Measurements from ENCODE around the gene ACY1.
A peak's percentile ranks its signal among the peaks of the same experiment; 100 is the strongest.

Gene ACY1

DNA sequence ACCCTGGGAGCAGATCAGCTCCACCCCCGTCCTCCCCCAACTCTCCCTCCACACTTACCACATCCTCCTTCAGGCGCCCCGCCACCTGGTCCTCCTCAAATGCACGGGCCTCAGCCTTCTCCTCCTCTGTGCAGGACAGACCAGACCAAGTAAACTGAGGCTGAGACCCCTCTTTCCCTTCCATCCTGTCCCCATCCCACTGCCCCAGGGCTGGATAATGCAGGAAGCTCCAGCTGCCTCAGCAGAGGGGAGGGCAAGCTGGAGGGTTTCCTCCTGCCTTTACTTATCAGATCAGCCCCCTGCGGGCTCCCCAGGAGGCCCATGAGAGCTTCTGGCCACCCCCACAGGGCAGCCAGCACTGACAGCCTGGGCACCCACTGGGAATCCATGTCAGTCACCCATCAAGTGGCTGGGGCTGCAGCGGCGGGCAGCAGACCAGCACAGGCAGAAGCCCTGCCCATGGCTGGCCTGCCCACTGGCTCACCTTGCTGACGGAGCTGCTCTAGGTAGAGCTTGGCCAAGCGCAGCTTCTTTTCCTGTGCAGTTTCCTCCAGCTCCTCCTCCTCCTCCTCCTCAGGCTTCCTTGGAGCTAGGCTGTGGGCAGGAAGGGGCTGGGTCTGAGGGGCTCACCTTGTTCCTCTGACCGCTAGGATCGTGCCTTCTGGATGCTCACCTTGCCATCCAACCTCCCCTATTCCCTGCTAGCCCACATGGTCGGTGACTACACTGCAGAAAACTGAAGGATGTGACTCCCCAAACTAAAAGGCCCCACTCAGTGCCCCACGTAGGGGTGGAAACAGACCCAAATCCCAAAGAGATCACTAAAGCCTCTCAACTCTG is 45.5 kb upstream of the ACY1 start:
- no peak for DNase-seq (ENCODE audit: low read depth)
- H3K4me3 ChIP-seq (ENCODE audit: low read length): no peak overlapping the region
- TF ChIP-seq, protein P1, sequence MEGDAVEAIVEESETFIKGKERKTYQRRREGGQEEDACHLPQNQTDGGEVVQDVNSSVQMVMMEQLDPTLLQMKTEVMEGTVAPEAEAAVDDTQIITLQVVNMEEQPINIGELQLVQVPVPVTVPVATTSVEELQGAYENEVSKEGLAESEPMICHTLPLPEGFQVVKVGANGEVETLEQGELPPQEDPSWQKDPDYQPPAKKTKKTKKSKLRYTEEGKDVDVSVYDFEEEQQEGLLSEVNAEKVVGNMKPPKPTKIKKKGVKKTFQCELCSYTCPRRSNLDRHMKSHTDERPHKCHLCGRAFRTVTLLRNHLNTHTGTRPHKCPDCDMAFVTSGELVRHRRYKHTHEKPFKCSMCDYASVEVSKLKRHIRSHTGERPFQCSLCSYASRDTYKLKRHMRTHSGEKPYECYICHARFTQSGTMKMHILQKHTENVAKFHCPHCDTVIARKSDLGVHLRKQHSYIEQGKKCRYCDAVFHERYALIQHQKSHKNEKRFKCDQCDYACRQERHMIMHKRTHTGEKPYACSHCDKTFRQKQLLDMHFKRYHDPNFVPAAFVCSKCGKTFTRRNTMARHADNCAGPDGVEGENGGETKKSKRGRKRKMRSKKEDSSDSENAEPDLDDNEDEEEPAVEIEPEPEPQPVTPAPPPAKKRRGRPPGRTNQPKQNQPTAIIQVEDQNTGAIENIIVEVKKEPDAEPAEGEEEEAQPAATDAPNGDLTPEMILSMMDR (conservative IDR thresholded peaks at IDR 0.05; ENCODE audit: low read length): no peak

DNA sequence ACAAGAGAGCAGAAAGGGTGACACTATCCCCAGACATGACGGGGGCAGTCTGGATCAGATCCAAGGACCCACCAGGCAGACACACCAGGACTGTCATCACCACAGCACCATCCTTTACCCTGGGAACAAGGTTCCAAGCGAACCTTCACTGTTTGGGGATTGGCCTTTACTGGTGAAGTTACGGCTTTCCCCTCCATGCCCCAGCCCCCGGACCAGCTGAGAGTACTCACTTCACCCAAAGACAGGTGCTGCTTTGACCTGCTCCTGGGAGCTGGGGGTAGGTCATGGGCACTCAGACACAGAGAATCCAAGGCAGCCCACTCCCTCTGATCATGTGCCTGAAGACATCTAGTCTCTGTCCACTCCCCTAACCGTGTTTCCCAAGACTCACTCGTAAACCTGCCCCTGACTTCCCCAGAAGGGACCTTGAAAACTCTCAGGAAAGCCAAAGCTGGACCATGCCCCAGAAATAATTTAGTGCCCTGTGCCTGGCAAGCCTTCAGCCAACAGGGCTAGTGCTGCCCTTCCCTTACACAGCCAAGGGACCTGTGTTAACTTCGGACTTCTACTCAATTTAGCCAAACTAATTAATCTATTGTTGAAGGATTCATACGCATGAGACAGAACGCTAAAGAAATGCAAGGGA is 44.4 kb upstream of the ACY1 start:
- DNase-seq (ENCODE audit: low read depth): no peak
- TF ChIP-seq, protein P1 (conservative IDR thresholded peaks at IDR 0.05; ENCODE audit: low read length): no peak

GRCh38 chr3:51940648-51941462 is 42.5 kb upstream of the ACY1 start:
- DNase-seq (ENCODE audit: low read depth): peak; percentile 56
- H3K4me3 ChIP-seq (ENCODE audit: low read length): peak overlapping the region; percentile 79
- TF ChIP-seq, protein P1 (conservative IDR thresholded peaks at IDR 0.05; ENCODE audit: low read length): no peak

More for the DNA sequence above, 44.4 kb upstream of the ACY1 start:
- H3K4me3 ChIP-seq (ENCODE audit: low read length): no peak overlapping the region

- DNase-seq (ENCODE audit: low read depth): no peak
- TF ChIP-seq, protein P1 (conservative IDR thresholded peaks at IDR 0.05; ENCODE audit: low read length): no peak
- H3K4me3 ChIP-seq (ENCODE audit: low read length): peak overlapping the region; percentile 79
These were observed 41.9 kb upstream of the ACY1 start for GRCh38 chr3:51941463-51941797.

GRCh38 chr3:51941798-51942602 is 41.3 kb upstream of the ACY1 start, which contains the start of the genes PARP3 and RRP9:
PARP3 (plus strand) TSS chr3:51942363; CDS start chr3:51943356, 993 bp downstream.
RRP9 (minus strand) TSS chr3:51941904; CDS start chr3:51941867, 37 bp downstream.
- peak within 1 kb of the TSS; percentile 79 for H3K4me3 ChIP-seq (ENCODE audit: low read length)
- TF ChIP-seq, protein P1 (conservative IDR thresholded peaks at IDR 0.05; ENCODE audit: low read length): peak; percentile 92
- DNase-seq (ENCODE audit: low read depth): peak; percentile 100
